Ishikawa (cell line): Measurements from ENCODE around the gene PRMT7.

ENCODE experiments used
- CEBPB ChIP-seq: IDR thresholded peaks from 2 replicates; pipeline ENCODE4 v1.6.1; 2012
- CREB1 ChIP-seq: IDR thresholded peaks from 2 replicates; pipeline ENCODE4 v1.6.1; 2012; ENCODE audit warnings: low read depth
- EGR1 ChIP-seq: IDR thresholded peaks from 2 replicates; pipeline ENCODE4 v1.6.1; 2012
- EP300 ChIP-seq: IDR thresholded peaks from 2 replicates; pipeline ENCODE4 v1.6.1; 2012; ENCODE audit warnings: borderline replicate concordance
- FOXM1 ChIP-seq: IDR thresholded peaks from 2 replicates; pipeline ENCODE4 v1.6.1; 2012; ENCODE audit warnings: low read depth, borderline replicate concordance
- NFIC ChIP-seq: IDR thresholded peaks from 2 replicates; pipeline ENCODE4 v1.6.1; 2012
- RAD21 ChIP-seq: IDR thresholded peaks from 2 replicates; pipeline ENCODE4 v1.6.1; 2012; ENCODE audit warnings: low read depth
- TAF1 ChIP-seq: IDR thresholded peaks from 2 replicates; pipeline ENCODE4 v1.6.1; 2012; ENCODE audit warnings: low read depth, mild to moderate bottlenecking
- TCF12 ChIP-seq: IDR thresholded peaks from 2 replicates; pipeline ENCODE4 v1.6.1; 2012; ENCODE audit warnings: low read depth
- TEAD4 ChIP-seq: IDR thresholded peaks from 2 replicates; pipeline ENCODE4 v1.6.1; 2012
- YY1 ChIP-seq: IDR thresholded peaks from 2 replicates; pipeline ENCODE4 v1.6.1; 2012; ENCODE audit warnings: low read depth
- ZBTB7A ChIP-seq: IDR thresholded peaks from 2 replicates; pipeline ENCODE4 v1.6.1; 2012; ENCODE audit warnings: low read depth
- TF ChIP-seq, protein P1 (sequence below): IDR thresholded peaks from 2 replicates; pipeline ENCODE4 v1.6.1; 2012
- TF ChIP-seq, protein P2 (sequence below): IDR thresholded peaks from 2 replicates; pipeline ENCODE4 v1.6.1; 2012; ENCODE audit warnings: low read depth, mild to moderate bottlenecking
- TF ChIP-seq, protein P3 (sequence below): IDR thresholded peaks from 2 replicates; pipeline ENCODE4 v1.6.1; 2012

The PRMT7 gene

DNA sequence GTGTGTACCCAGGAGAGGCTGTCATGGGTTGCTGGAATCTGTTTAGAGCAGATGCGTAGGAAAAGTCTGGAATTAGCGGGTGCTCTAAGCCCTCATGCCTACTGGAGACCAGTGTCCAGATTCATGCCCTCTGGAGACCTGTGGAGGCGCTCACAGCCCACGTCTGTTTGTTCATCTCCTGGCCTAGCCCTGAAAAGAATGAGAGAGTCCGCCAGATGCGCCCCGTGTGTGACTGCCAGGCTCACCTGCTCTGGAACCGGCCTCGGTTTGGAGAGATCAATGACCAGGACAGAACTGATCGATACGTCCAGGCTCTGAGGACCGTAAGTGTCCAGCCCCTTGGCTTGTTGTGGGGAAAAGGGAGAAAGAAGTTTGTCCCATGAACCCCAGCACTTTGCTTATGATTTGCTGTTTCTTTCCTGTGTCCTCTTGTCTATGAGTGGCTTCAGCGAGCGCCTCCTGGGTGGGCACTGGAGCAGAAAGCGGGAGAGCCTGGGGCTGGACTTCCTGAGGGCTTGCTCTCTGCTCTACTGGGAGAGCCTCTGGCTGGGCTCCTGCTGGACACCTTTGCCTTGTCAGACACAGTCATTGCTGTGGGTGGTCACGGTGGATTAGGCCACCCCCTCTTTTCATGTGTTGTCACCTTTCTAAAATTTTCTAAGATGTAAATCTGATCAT lies 35.3 kb downstream of the PRMT7 start:
- TF ChIP-seq CEBPB (no peak), EP300 (no peak), CREB1 (no peak), TEAD4 (no peak), RAD21 (no peak), YY1 (no peak), FOXM1 (no peak), ZBTB7A (no peak), NFIC (no peak), TCF12 (no peak), EGR1 (no peak)
- TF ChIP-seq, protein P1, sequence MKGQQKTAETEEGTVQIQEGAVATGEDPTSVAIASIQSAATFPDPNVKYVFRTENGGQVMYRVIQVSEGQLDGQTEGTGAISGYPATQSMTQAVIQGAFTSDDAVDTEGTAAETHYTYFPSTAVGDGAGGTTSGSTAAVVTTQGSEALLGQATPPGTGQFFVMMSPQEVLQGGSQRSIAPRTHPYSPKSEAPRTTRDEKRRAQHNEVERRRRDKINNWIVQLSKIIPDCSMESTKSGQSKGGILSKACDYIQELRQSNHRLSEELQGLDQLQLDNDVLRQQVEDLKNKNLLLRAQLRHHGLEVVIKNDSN, result no peak
- TF ChIP-seq, protein P2, sequence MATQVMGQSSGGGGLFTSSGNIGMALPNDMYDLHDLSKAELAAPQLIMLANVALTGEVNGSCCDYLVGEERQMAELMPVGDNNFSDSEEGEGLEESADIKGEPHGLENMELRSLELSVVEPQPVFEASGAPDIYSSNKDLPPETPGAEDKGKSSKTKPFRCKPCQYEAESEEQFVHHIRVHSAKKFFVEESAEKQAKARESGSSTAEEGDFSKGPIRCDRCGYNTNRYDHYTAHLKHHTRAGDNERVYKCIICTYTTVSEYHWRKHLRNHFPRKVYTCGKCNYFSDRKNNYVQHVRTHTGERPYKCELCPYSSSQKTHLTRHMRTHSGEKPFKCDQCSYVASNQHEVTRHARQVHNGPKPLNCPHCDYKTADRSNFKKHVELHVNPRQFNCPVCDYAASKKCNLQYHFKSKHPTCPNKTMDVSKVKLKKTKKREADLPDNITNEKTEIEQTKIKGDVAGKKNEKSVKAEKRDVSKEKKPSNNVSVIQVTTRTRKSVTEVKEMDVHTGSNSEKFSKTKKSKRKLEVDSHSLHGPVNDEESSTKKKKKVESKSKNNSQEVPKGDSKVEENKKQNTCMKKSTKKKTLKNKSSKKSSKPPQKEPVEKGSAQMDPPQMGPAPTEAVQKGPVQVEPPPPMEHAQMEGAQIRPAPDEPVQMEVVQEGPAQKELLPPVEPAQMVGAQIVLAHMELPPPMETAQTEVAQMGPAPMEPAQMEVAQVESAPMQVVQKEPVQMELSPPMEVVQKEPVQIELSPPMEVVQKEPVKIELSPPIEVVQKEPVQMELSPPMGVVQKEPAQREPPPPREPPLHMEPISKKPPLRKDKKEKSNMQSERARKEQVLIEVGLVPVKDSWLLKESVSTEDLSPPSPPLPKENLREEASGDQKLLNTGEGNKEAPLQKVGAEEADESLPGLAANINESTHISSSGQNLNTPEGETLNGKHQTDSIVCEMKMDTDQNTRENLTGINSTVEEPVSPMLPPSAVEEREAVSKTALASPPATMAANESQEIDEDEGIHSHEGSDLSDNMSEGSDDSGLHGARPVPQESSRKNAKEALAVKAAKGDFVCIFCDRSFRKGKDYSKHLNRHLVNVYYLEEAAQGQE, result no peak
- TF ChIP-seq, protein P3, sequence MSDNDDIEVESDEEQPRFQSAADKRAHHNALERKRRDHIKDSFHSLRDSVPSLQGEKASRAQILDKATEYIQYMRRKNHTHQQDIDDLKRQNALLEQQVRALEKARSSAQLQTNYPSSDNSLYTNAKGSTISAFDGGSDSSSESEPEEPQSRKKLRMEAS, result no peak

DNA sequence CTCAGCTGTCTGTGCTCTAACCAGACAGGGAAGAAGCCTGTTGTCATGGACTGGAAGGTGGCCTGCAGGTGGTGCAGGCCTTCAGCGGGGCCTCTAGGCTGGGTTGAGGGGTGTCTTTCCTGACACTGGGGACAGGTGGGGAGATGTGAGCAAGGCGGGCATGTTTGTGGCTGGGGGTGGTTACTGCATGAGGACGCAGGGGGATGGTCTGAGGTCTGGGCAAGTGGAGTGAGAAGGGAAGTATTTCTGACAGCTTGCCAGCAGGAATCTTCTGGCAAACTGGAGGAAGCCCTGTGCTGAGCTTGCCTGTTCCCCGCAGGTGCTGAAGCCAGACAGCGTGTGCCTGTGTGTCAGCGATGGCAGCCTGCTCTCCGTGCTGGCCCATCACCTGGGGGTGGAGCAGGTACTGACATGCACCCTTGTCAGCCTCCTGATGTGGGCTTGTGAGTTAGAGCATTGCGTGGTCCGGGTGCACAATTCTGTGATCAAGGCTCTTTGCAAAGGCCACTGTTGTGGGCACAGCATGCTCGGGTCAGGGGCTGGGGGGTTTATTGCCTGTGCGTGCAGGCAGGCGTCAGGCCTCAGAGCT lies 36.2 kb downstream of the PRMT7 start:
- TF ChIP-seq EP300 (no peak), CEBPB (no peak), TAF1 (no peak), CREB1 (no peak), YY1 (no peak), TEAD4 (no peak), ZBTB7A (no peak), EGR1 (no peak), RAD21 (no peak), NFIC (no peak), FOXM1 (no peak)
- TF ChIP-seq, protein P3, result no peak
- TF ChIP-seq, protein P2, result no peak
- TF ChIP-seq, protein P1, result no peak

DNA sequence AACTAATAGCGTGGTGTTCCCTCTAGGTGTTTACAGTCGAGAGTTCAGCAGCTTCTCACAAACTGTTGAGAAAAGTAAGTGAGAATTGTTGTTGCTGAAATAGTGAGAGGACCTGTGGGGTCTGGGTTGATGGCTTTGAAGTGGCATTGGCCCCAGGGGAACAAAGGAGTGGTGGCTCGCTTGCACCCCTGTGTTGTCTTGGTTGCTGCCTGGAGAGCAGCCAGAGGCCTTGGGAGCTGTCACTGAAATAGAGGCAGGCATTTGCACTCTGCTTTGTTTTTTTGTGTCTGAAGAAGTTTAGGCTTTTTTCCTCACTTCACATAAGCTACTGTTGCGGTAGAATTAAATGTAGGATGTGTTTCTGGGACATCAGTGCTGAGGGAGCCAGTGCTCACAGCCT lies 36.8 kb downstream of the PRMT7 start:
- no peak for TF ChIP-seq TAF1
- TF ChIP-seq, protein P1, result no peak
- TF ChIP-seq TEAD4, result no peak
- TF ChIP-seq RAD21, result no peak
- TF ChIP-seq CREB1, result no peak
- TF ChIP-seq, protein P3, result no peak
- TF ChIP-seq CEBPB, result no peak
- TF ChIP-seq EP300, result no peak
- TF ChIP-seq, protein P2, result no peak
- TF ChIP-seq FOXM1, result no peak
- TF ChIP-seq YY1, result no peak
- no peak for TF ChIP-seq TCF12
- TF ChIP-seq EGR1, result no peak
- no peak for TF ChIP-seq ZBTB7A
- no peak for TF ChIP-seq NFIC
